GM21423 (cell line): Measurements from ENCODE around the gene USP31.
A peak's percentile ranks its signal among the peaks of the same experiment; 100 is the strongest.

Experiments
- ATAC-seq: cut with Tn5 transposase; IDR thresholded peaks from one replicate; pipeline ENCODE4 v1.9.1; 2021; ENCODE audit warnings: mild to moderate bottlenecking, moderate library complexity; ENCODE audit not compliant: unreplicated experiment

Gene USP31

GRCh38 chr16:23069844-23070243, 79.4 kb downstream of the USP31 start:
- no peak for ATAC-seq

GRCh38 chr16:23068079-23068736, 81.0 kb downstream of the USP31 start:
- no peak for ATAC-seq

GRCh38 chr16:23066676-23067075, 82.6 kb downstream of the USP31 start:
- no peak for ATAC-seq

- no peak for ATAC-seq
Measured at GRCh38 chr16:23064639-23065038, 84.6 kb downstream of the USP31 start.

- ATAC-seq = no peak
Measured at GRCh38 chr16:23062524-23062923, 86.7 kb downstream of the USP31 start.

GRCh38 chr16:23061669-23062068, 87.6 kb downstream of the USP31 start:
- no peak for ATAC-seq

- ATAC-seq = peak; percentile 44
Measured at GRCh38 chr16:23060458-23061320, 88.6 kb downstream of the USP31 start.

GRCh38 chr16:23059433-23059832, 89.8 kb downstream of the USP31 start:
- ATAC-seq = no peak

GRCh38 chr16:23058576-23058975, 90.7 kb downstream of the USP31 start:
- no peak for ATAC-seq

GRCh38 chr16:23057013-23057596, 92.1 kb downstream of the USP31 start:
- no peak for ATAC-seq

GRCh38 chr16:23055481-23055880, 93.8 kb downstream of the USP31 start:
- no peak for ATAC-seq

- no peak for ATAC-seq
Measured at GRCh38 chr16:23052908-23053580, 96.2 kb downstream of the USP31 start.

GRCh38 chr16:23052221-23052620, 97.0 kb downstream of the USP31 start:
- ATAC-seq = no peak

GRCh38 chr16:23051587-23051986, 97.7 kb downstream of the USP31 start:
- ATAC-seq = no peak

GRCh38 chr16:23048164-23048563, 101.1 kb downstream of the USP31 start:
- no peak for ATAC-seq

- no peak for ATAC-seq
Measured at GRCh38 chr16:23045025-23045424, 104.2 kb downstream of the USP31 start.

- ATAC-seq = no peak
Measured at GRCh38 chr16:23040246-23040645, 109.0 kb downstream of the USP31 start.

- no peak for ATAC-seq
Measured at GRCh38 chr16:23039118-23039517, 110.1 kb downstream of the USP31 start.

GRCh38 chr16:23035240-23035639, 114.0 kb downstream of the USP31 start:
- ATAC-seq = no peak

GRCh38 chr16:23031508-23032098, 117.6 kb downstream of the USP31 start:
- ATAC-seq = no peak
